Measurements from ENCODE around the gene GCAT.
"Not testable (repeated sequence)": the region's sequence is repeated elsewhere in the genome, so short reads cannot be mapped to it uniquely, and the experiment has no call there.

The GCAT gene

GRCh38 chr22:37797874-37798500, 9.7 kb upstream of the GCAT start:
- TF ChIP-seq CTCF (IDR thresholded peaks at IDR 0.05; ENCODE audit: low read depth, low read length), result no peak
- no peak for DNase-seq (ENCODE audit: extremely low read depth, low read depth)

DNA sequence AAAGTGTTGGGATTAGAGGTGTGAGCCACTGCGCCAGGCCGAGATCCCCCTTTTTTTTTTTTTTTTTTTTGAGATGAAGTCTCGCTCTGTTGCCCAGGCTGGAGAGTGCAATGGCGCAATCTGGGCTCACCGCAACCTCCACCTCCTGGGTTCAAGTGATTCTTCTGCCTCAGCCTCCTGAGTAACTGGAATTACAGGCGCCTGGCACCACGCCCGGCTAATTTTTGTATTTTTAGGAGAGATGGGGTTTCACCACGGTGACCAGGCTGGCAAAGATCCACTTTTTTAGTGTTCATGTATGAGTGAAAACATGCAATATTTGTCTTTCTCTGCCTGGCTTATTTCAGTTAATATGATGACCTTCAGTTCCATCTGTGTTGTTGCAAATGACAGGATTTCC, 7.8 kb upstream of the GCAT start:
- DNase-seq (ENCODE audit: extremely low read depth, low read depth), result not testable (repeated sequence)

GRCh38 chr22:37801946-37802309, 5.8 kb upstream of the GCAT start:
- no peak for TF ChIP-seq CTCF (IDR thresholded peaks at IDR 0.05; ENCODE audit: low read depth, low read length)
- DNase-seq (ENCODE audit: extremely low read depth, low read depth), result no peak

GRCh38 chr22:37802310-37803194, 5.2 kb upstream of the GCAT start:
- TF ChIP-seq CTCF (IDR thresholded peaks at IDR 0.05; ENCODE audit: low read depth, low read length), result no peak
- DNase-seq (ENCODE audit: extremely low read depth, low read depth), result no peak

DNA sequence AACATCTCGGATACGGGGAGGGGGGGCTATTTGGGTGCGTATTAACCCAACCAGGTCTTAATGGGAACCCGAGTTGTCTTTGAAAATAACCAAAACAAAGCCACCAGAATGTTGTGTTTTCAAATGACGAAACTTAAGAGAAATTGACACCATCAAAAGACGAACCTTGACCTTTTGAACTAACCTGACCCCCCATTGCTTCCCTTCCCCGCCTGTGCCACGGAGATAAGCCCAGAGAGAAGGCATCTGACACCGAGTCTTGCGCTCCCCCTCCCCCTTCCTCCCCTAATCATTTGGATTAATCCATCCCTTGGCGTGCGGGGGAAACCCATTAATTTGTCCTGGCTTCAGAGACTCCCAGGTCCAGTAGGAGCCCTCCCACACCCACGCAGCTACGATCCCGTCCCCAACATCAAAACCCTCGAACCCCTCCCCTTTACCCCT, 4.5 kb upstream of the GCAT start:
- DNase-seq (ENCODE audit: extremely low read depth, low read depth), result no peak
- TF ChIP-seq CTCF (IDR thresholded peaks at IDR 0.05; ENCODE audit: low read depth, low read length), result no peak

DNA sequence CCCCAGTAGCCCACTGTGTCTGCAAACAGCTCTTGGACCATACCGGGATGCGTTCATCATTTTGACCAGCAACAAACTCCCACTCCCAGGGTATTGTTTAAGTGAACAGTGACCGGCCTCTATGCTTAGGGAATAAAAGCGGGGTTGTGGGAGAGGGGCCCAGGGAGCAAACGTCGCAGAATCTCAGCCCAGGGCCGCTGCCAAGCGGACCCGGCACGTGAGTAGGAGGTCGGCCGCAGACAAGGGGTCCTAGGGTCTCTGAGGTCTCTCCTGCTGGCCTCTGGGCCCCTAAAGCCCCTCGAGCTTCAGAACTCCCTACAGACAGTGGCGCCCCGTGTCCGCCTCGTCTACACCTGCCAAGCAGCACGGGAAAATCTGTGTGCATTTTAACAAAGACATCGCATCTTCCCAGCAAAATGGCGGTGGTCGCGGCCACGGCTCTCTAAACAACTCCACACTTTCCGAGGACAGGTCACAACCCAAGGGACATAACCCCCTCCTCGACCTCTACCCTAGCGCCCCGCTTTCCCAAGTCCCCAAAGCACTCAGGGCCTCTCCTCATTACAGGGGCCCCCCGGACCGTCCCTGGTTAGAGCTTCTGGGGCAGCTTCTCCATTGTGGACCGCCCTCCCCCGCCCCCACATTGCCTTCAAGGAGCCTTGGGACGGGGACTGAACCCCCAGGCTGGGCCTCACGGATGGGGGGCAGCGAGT, 3.9 kb upstream of the GCAT start:
- no peak for TF ChIP-seq CTCF (IDR thresholded peaks at IDR 0.05; ENCODE audit: low read depth, low read length)
- no peak for DNase-seq (ENCODE audit: extremely low read depth, low read depth)

DNA sequence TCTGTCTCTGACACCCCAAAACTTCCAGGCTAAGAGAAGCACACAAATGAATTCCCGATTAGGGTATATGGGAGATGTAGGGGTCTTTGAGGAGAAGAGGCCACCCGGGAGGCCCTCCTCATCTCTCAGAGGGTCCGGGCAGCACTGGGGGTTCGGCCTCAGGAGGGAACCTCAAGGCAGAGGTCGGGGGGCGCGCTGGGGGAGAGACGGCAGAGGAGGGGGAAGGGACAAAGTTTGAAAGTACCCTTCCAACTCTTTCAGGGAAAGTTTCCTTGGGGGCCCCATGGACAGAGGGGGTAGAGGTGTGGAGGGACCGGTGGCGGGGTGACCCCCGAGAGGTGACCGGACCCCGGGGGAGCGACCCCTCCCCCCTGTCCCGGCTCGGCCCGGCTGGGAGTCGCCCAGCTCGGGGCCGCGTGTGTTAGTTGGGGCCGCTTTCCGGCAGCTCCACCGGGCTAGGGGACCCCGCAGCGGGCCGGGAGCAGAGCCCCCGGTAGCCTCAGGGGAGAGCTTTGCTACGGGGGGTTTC, 3.3 kb upstream of the GCAT start:
- no peak for TF ChIP-seq CTCF (IDR thresholded peaks at IDR 0.05; ENCODE audit: low read depth, low read length)
- no peak for DNase-seq (ENCODE audit: extremely low read depth, low read depth)

Data from AG09319 (cell line).